ENCODE results near the gene ANGPTL4. TPM values are rescaled to one million over a fixed set of nuclear protein-coding genes. Genes with fewer than 3 reads are reported as not detected.

ANGPTL4 gene
- total and polyA plus RNA-seq, 2 donors (not counting 1 experiment from before 2014, with no cell fraction given): not detected

GRCh38 chr19:8421484-8422461, 57.8 kb downstream of the ANGPTL4 start:
- ChIA-PET POLR2A (interaction anchor here (0.6 kb wide), 1 partner anchor 212 kb away, joined by 3 read pairs; no protein-coding TSS in a partner anchor), CTCF (interaction anchor here (0.9 kb wide), 1 partner anchor 24 kb away, joined by 3 read pairs; no protein-coding TSS in a partner anchor)
- no peaks in the 10 kb centered on the region for H3K79me2 ChIP-seq (ENCODE audit: control insufficient read depth, insufficient read depth, low read length)
- no peak for ATAC-seq (ENCODE audit: low read depth)
- Mint-ChIP-seq H3K4me3 (no peak overlapping the region), H3K27me3 (no peaks in the 10 kb centered on the region), H3K9me3 (ENCODE audit: insufficient read depth) (no peaks in the 10 kb centered on the region), H3K27ac (no peak overlapping the region), H3K4me1 (no peaks in the 10 kb centered on the region)
- intact Hi-C loops (cut with micrococcal nuclease): no loop called here
- peaks cover 1 to 5% of the 10 kb centered on the region in 2 experiments for H3K36me3 ChIP-seq (replicated peaks in 1 of 2; ENCODE audit: control extremely low read depth in 1 of 2, control insufficient read depth in 1 of 2, extremely low read depth in 1 of 2, insufficient read depth in 2 of 2, low read length in 1 of 2)
- no peak overlapping the region for H3K9ac ChIP-seq (ENCODE audit: low read length)
- no peak overlapping the region for H3K4me3 ChIP-seq (ENCODE audit: control extremely low read depth in 1 of 5, extremely low read depth in 1 of 5, insufficient read depth in 1 of 5, low read depth in 2 of 5, low read length in 4 of 5)
- H3K9me3 ChIP-seq (ENCODE audit: control extremely low read depth in 1 of 3, control insufficient read depth in 2 of 3, insufficient read depth in 1 of 3, low read length in 2 of 3): no peaks in the 10 kb centered on the region
- H4K20me1 ChIP-seq (ENCODE audit: control insufficient read depth, insufficient read depth, low read length, poor library complexity, severe bottlenecking): no peaks in the 10 kb centered on the region
- WGBS (ENCODE audit: insufficient coverage): 99% methylated on average over 27 of the region's 28 CpGs
- no peaks in the 10 kb centered on the region for H3K4me1 ChIP-seq (ENCODE audit: control insufficient read depth in 2 of 2, insufficient read depth in 2 of 2, low read length in 2 of 2)
- no peak overlapping the region for H2AFZ ChIP-seq (ENCODE audit: insufficient read depth, low read depth, low read length, poor library complexity, severe bottlenecking)
- no peak overlapping the region for H3K4me2 ChIP-seq (replicated peaks; ENCODE audit: low read depth, low read length, poor library complexity, severe bottlenecking)
- no peak overlapping the region for H3K27ac ChIP-seq (ENCODE audit: low read length in 2 of 2)
- DNase-seq: no peak
- TF ChIP-seq CTCF (IDR thresholded peaks at IDR 0.05): no peak
- TF ChIP-seq EZH2 (IDR thresholded peaks at IDR 0.05; ENCODE audit: borderline replicate concordance, insufficient read depth, low read depth, low read length, poor library complexity, severe bottlenecking): no peak
- no peaks in the 10 kb centered on the region for H3K27me3 ChIP-seq (replicated peaks in 1 of 4; ENCODE audit: control extremely low read depth in 1 of 4, control insufficient read depth in 3 of 4, insufficient read depth in 4 of 4, low read length in 3 of 4)

- Mint-ChIP-seq H3K9me3 (ENCODE audit: insufficient read depth) (no peaks in the 10 kb centered on the region), H3K27ac (no peak overlapping the region), H3K4me3 (no peak overlapping the region), H3K4me1 (no peaks in the 10 kb centered on the region), H3K27me3 (no peaks in the 10 kb centered on the region)
- no peak overlapping the region for H3K4me3 ChIP-seq (ENCODE audit: control extremely low read depth in 1 of 5, extremely low read depth in 1 of 5, insufficient read depth in 1 of 5, low read depth in 2 of 5, low read length in 4 of 5)
- no peaks in the 10 kb centered on the region for H3K4me1 ChIP-seq (ENCODE audit: control insufficient read depth in 2 of 2, insufficient read depth in 2 of 2, low read length in 2 of 2)
- H3K27ac ChIP-seq (ENCODE audit: low read length in 2 of 2): no peak overlapping the region
- H3K36me3 ChIP-seq (replicated peaks in 1 of 2; ENCODE audit: control extremely low read depth in 1 of 2, control insufficient read depth in 1 of 2, extremely low read depth in 1 of 2, insufficient read depth in 2 of 2, low read length in 1 of 2): peaks cover 1 to 5% of the 10 kb centered on the region in 2 experiments
- DNase-seq (no peak), ATAC-seq (ENCODE audit: low read depth) (no peak)
- no peaks in the 10 kb centered on the region for H4K20me1 ChIP-seq (ENCODE audit: control insufficient read depth, insufficient read depth, low read length, poor library complexity, severe bottlenecking)
- ChIA-PET CTCF (interaction anchor here (0.7 to 2.1 kb wide), 2 partner anchors 10 to 154 kb away, joined by 5 to 6 read pairs; partner anchors contain the start of gene MARCHF2), POLR2A (no interaction called here)
- no peaks in the 10 kb centered on the region for H3K79me2 ChIP-seq (ENCODE audit: control insufficient read depth, insufficient read depth, low read length)
- H3K9me3 ChIP-seq (ENCODE audit: control extremely low read depth in 1 of 3, control insufficient read depth in 2 of 3, insufficient read depth in 1 of 3, low read length in 2 of 3): no peaks in the 10 kb centered on the region
- TF ChIP-seq EZH2 (IDR thresholded peaks at IDR 0.05; ENCODE audit: borderline replicate concordance, insufficient read depth, low read depth, low read length, poor library complexity, severe bottlenecking): no peak
- TF ChIP-seq CTCF (IDR thresholded peaks at IDR 0.05): no peak
- WGBS (ENCODE audit: insufficient coverage): 86% methylated on average over 9 of the region's 9 CpGs
- H3K4me2 ChIP-seq (replicated peaks; ENCODE audit: low read depth, low read length, poor library complexity, severe bottlenecking): no peak overlapping the region
- no peaks in the 10 kb centered on the region for H3K27me3 ChIP-seq (replicated peaks in 1 of 4; ENCODE audit: control extremely low read depth in 1 of 4, control insufficient read depth in 3 of 4, insufficient read depth in 4 of 4, low read length in 3 of 4)
- H2AFZ ChIP-seq (ENCODE audit: insufficient read depth, low read depth, low read length, poor library complexity, severe bottlenecking): no peak overlapping the region
- H3K9ac ChIP-seq (ENCODE audit: low read length): no peak overlapping the region
- intact Hi-C loops (cut with micrococcal nuclease): no loop called here
Observed at GRCh38 chr19:8423817-8424223, 59.9 kb downstream of the ANGPTL4 start.

All from B cell (primary cell).